Ovary (tissue), 3 donors: ENCODE data around the gene CDS1.

Experiments used
- EP300 ChIP-seq: sonication (generic); formaldehyde crosslinking; IDR thresholded peaks from one replicate; pipeline ENCODE4 v1.6.1; 2017; ENCODE audit warnings: antibody characterized with exemption
- POLR2A ChIP-seq: fragments of 450-650 bp; IDR thresholded peaks from one replicate; pipeline ENCODE4 v1.6.1; 2017; ENCODE audit warnings: antibody characterized with exemption, mild to moderate bottlenecking, moderate library complexity
- TF ChIP-seq, protein P1 (sequence below), 3 donors: fragments of 450-650 bp in 2 of 3; fragments of 200-600 bp in 1 of 3; IDR thresholded peaks; one replicate each; pipeline versions ENCODE4 v1.5.1 to v1.8.0; 2016 to 2022; ENCODE audit warnings: antibody characterized with exemption in 3 of 3, mild to moderate bottlenecking in 1 of 3
- donor health status: DM: no; HTN: no; CAD: no.

- TF ChIP-seq, protein P1, sequence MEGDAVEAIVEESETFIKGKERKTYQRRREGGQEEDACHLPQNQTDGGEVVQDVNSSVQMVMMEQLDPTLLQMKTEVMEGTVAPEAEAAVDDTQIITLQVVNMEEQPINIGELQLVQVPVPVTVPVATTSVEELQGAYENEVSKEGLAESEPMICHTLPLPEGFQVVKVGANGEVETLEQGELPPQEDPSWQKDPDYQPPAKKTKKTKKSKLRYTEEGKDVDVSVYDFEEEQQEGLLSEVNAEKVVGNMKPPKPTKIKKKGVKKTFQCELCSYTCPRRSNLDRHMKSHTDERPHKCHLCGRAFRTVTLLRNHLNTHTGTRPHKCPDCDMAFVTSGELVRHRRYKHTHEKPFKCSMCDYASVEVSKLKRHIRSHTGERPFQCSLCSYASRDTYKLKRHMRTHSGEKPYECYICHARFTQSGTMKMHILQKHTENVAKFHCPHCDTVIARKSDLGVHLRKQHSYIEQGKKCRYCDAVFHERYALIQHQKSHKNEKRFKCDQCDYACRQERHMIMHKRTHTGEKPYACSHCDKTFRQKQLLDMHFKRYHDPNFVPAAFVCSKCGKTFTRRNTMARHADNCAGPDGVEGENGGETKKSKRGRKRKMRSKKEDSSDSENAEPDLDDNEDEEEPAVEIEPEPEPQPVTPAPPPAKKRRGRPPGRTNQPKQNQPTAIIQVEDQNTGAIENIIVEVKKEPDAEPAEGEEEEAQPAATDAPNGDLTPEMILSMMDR (IDR thresholded peaks at IDR 0.05) = no peak
- TF ChIP-seq POLR2A (no peak), EP300 (no peak)
These were observed 13.9 kb upstream of the CDS1 start for GRCh38 chr4:84569009-84569408.
